HEK293 (cell line): ENCODE data around the gene NYNRIN.

Source experiments
- CTCF ChIA-PET: fragments of 350-600 bp; formaldehyde crosslinking; extraction: SDS; loops from one replicate; lab custom pipeline; 2021; ENCODE audit warnings: antibody characterized with exemption; lab: Yijun Ruan, JAX
- POLR2A ChIA-PET: fragments of 300-600 bp; formaldehyde crosslinking; extraction: SDS; loops from one replicate; lab custom pipeline; 2020; ENCODE audit warnings: antibody characterized with exemption, inconsistent platforms; lab: Yijun Ruan, JAX
- H3K27ac ChIP-seq: fragments of 200-500 bp; sonication (Bioruptor generic); 2 replicates; pipeline ENCODE4 v1.5.1; 2014; ENCODE audit warnings: low read depth, low read length, control low read depth, inconsistent platforms; ENCODE audit errors: extremely low read depth
- H3K36me3 ChIP-seq, 2 experiments: fragments of 200-500 bp in 1 of 2; sonication (Bioruptor generic) in 1 of 2; 1 replicate in 1 of 2; 2 replicates in 1 of 2; pipeline ENCODE4 v1.5.1; 2014 to 2017; ENCODE audit warnings: inconsistent platforms in 2 of 2, low read length in 2 of 2; ENCODE audit not compliant: control insufficient read depth in 2 of 2, insufficient read depth in 1 of 2
- H3K4me1 ChIP-seq: fragments of 200-500 bp; sonication (Bioruptor generic); 2 replicates; pipeline ENCODE4 v1.5.1; 2014; ENCODE audit warnings: mild to moderate bottlenecking, low read length, inconsistent platforms; ENCODE audit not compliant: control insufficient read depth, insufficient read depth
- H3K4me3 ChIP-seq: 2 replicates; pipeline ENCODE4 v1.5.1; 2011; ENCODE audit warnings: low read depth, mild to moderate bottlenecking, control low read depth, low read length, moderate library complexity
- H3K9me3 ChIP-seq: fragments of 200-500 bp; sonication (Bioruptor generic); 2 replicates; pipeline ENCODE4 v1.5.1; 2014; ENCODE audit warnings: low read depth, low read length, inconsistent platforms; ENCODE audit not compliant: control insufficient read depth, insufficient read depth
- GLIS2 ChIP-seq: fragments of 450-650 bp; formaldehyde crosslinking; IDR thresholded peaks from 2 replicates; pipeline ENCODE4 v1.5.1; 2016; ENCODE audit warnings: missing biosample characterization, missing genetic modification characterization
- IKZF3 ChIP-seq: fragments of 450-650 bp; IDR thresholded peaks from 2 replicates; pipeline ENCODE4 v1.5.0; 2018; ENCODE audit warnings: missing biosample characterization, mild to moderate bottlenecking, missing genetic modification characterization, moderate library complexity
- KLF9 ChIP-seq: fragments of 450-650 bp; formaldehyde crosslinking; IDR thresholded peaks from 2 replicates; pipeline ENCODE4 v1.5.1; 2016; ENCODE audit warnings: missing biosample characterization, missing genetic modification characterization, low read depth
- MYNN ChIP-seq: fragments of 450-650 bp; formaldehyde crosslinking; IDR thresholded peaks from 2 replicates; pipeline ENCODE4 v1.5.1; 2016; ENCODE audit warnings: missing biosample characterization, missing genetic modification characterization, borderline replicate concordance
- MZF1 ChIP-seq: fragments of 450-650 bp; formaldehyde crosslinking; IDR thresholded peaks from 2 replicates; pipeline ENCODE4 v1.5.1; 2017; ENCODE audit warnings: missing biosample characterization, missing genetic modification characterization, borderline replicate concordance
- RBAK ChIP-seq: fragments of 450-650 bp; formaldehyde crosslinking; IDR thresholded peaks from 2 replicates; pipeline ENCODE4 v1.5.1; 2016; ENCODE audit warnings: missing biosample characterization, missing genetic modification characterization
- SP2 ChIP-seq: fragments of 450-650 bp; formaldehyde crosslinking; IDR thresholded peaks from 2 replicates; pipeline ENCODE4 v1.5.1; 2016; ENCODE audit warnings: missing biosample characterization, missing genetic modification characterization
- YY2 ChIP-seq: fragments of 450-650 bp; formaldehyde crosslinking; IDR thresholded peaks from 2 replicates; pipeline ENCODE4 v1.5.1; 2016; ENCODE audit warnings: missing biosample characterization, missing genetic modification characterization
- ZBTB21 ChIP-seq: fragments of 450-650 bp; formaldehyde crosslinking; IDR thresholded peaks from 2 replicates; pipeline ENCODE4 v1.5.1; 2017; ENCODE audit warnings: missing biosample characterization, missing genetic modification characterization
- ZBTB48 ChIP-seq: fragments of 450-650 bp; formaldehyde crosslinking; IDR thresholded peaks from 2 replicates; pipeline ENCODE4 v1.5.1; 2016; ENCODE audit warnings: missing biosample characterization, missing genetic modification characterization
- ZBTB8A ChIP-seq: fragments of 450-650 bp; formaldehyde crosslinking; IDR thresholded peaks from 2 replicates; pipeline ENCODE4 v1.5.1; 2016; ENCODE audit warnings: missing biosample characterization, missing genetic modification characterization
- ZNF132 ChIP-seq: fragments of 450-650 bp; formaldehyde crosslinking; IDR thresholded peaks from 2 replicates; pipeline ENCODE4 v1.5.1; 2017; ENCODE audit warnings: missing biosample characterization, missing genetic modification characterization, borderline replicate concordance
- ZNF140 ChIP-seq: fragments of 450-650 bp; formaldehyde crosslinking; IDR thresholded peaks from 2 replicates; pipeline ENCODE4 v1.5.1; 2016; ENCODE audit warnings: missing biosample characterization, missing genetic modification characterization
- ZNF266 ChIP-seq: fragments of 450-650 bp; formaldehyde crosslinking; IDR thresholded peaks from 2 replicates; pipeline ENCODE4 v1.5.1; 2016; ENCODE audit warnings: missing biosample characterization, missing genetic modification characterization, low read depth
- ZNF292 ChIP-seq: fragments of 450-650 bp; formaldehyde crosslinking; IDR thresholded peaks from 2 replicates; pipeline ENCODE4 v1.5.1; 2016; ENCODE audit warnings: low read depth, missing biosample characterization, missing genetic modification characterization, borderline replicate concordance
- ZNF302 ChIP-seq: fragments of 450-650 bp; formaldehyde crosslinking; IDR thresholded peaks from 2 replicates; pipeline ENCODE4 v1.5.1; 2016; ENCODE audit warnings: missing biosample characterization, missing genetic modification characterization, low read depth
- ZNF324 ChIP-seq: fragments of 450-650 bp; formaldehyde crosslinking; IDR thresholded peaks from 2 replicates; pipeline ENCODE4 v1.5.1; 2016; ENCODE audit warnings: missing biosample characterization, missing genetic modification characterization
- ZNF335 ChIP-seq: fragments of 450-650 bp; formaldehyde crosslinking; conservative IDR thresholded peaks from 2 replicates; pipeline ENCODE4 v1.5.1; 2016; ENCODE audit warnings: missing biosample characterization, missing genetic modification characterization
- ZNF341 ChIP-seq: fragments of 450-650 bp; formaldehyde crosslinking; IDR thresholded peaks from 2 replicates; pipeline ENCODE4; 2016; ENCODE audit warnings: low read depth, missing biosample characterization, missing genetic modification characterization
- ZNF433 ChIP-seq: fragments of 450-650 bp; formaldehyde crosslinking; IDR thresholded peaks from 2 replicates; pipeline ENCODE4 v1.5.1; 2016; ENCODE audit warnings: missing biosample characterization, missing genetic modification characterization, low read depth
- ZNF548 ChIP-seq: fragments of 450-650 bp; formaldehyde crosslinking; IDR thresholded peaks from 2 replicates; pipeline ENCODE4 v1.5.1; 2016; ENCODE audit warnings: missing biosample characterization, missing genetic modification characterization
- ZNF600 ChIP-seq: fragments of 450-650 bp; formaldehyde crosslinking; IDR thresholded peaks from 2 replicates; pipeline ENCODE4 v1.5.1; 2016; ENCODE audit warnings: missing biosample characterization, missing genetic modification characterization
- ZNF610 ChIP-seq: fragments of 450-650 bp; formaldehyde crosslinking; IDR thresholded peaks from 2 replicates; pipeline ENCODE4 v1.5.1; 2016; ENCODE audit warnings: missing biosample characterization, missing genetic modification characterization, borderline replicate concordance
- ZNF624 ChIP-seq: fragments of 450-650 bp; formaldehyde crosslinking; IDR thresholded peaks from 2 replicates; pipeline ENCODE4 v1.5.1; 2017; ENCODE audit warnings: missing biosample characterization, missing genetic modification characterization
- ZNF768 ChIP-seq: fragments of 450-650 bp; formaldehyde crosslinking; IDR thresholded peaks from 2 replicates; pipeline ENCODE4 v1.5.1; 2018; ENCODE audit warnings: missing biosample characterization, mild to moderate bottlenecking, missing genetic modification characterization
- ZNF837 ChIP-seq: fragments of 450-650 bp; formaldehyde crosslinking; IDR thresholded peaks from 2 replicates; pipeline ENCODE4 v1.5.1; 2016; ENCODE audit warnings: missing biosample characterization, missing genetic modification characterization
- ZXDB ChIP-seq: fragments of 450-650 bp; formaldehyde crosslinking; IDR thresholded peaks from 2 replicates; pipeline ENCODE4 v1.5.1; 2016; ENCODE audit warnings: missing biosample characterization, missing genetic modification characterization
- TF ChIP-seq, protein P1 (sequence below): fragments of 450-650 bp; formaldehyde crosslinking; IDR thresholded peaks from 2 replicates; pipeline ENCODE4 v1.5.1; 2017; ENCODE audit warnings: missing biosample characterization, missing genetic modification characterization
- TF ChIP-seq, protein P2 (sequence below): fragments of 450-650 bp; formaldehyde crosslinking; IDR thresholded peaks from 2 replicates; pipeline ENCODE4; 2016; ENCODE audit warnings: missing biosample characterization, missing genetic modification characterization
- TF ChIP-seq, protein P3 (sequence below): fragments of 450-650 bp; formaldehyde crosslinking; conservative IDR thresholded peaks from 2 replicates; pipeline ENCODE4 v1.5.1; 2016; ENCODE audit warnings: low read depth, missing biosample characterization, missing genetic modification characterization
- TF ChIP-seq, protein P4 (sequence below): fragments of 450-650 bp; formaldehyde crosslinking; IDR thresholded peaks from 2 replicates; pipeline ENCODE4 v1.5.1; 2017; ENCODE audit warnings: missing biosample characterization, missing genetic modification characterization

The NYNRIN gene

DNA sequence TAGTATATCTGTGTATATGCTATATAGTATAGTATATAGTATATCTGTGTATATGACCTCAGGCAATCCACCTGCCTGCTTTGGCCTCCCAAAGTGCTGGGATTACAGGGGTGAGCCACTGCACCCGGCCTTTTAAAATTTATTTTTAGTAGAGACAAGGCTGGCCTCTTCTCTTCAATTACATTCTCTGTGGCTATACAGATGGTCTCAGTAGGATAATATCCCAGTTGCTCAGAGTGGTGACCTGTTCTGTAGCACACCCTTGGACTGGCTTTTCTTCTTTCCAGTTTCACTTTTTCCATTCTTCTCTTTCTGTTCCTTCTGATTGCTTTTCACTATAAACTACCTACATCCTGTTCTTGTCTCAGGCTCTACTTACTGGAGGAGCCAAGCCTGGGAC is 34.0 kb upstream of the NYNRIN start (continued):
- TF ChIP-seq, protein P1, sequence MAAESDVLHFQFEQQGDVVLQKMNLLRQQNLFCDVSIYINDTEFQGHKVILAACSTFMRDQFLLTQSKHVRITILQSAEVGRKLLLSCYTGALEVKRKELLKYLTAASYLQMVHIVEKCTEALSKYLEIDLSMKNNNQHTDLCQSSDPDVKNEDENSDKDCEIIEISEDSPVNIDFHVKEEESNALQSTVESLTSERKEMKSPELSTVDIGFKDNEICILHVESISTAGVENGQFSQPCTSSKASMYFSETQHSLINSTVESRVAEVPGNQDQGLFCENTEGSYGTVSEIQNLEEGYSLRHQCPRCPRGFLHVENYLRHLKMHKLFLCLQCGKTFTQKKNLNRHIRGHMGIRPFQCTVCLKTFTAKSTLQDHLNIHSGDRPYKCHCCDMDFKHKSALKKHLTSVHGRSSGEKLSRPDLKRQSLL, result no peak
- TF ChIP-seq, protein P2, sequence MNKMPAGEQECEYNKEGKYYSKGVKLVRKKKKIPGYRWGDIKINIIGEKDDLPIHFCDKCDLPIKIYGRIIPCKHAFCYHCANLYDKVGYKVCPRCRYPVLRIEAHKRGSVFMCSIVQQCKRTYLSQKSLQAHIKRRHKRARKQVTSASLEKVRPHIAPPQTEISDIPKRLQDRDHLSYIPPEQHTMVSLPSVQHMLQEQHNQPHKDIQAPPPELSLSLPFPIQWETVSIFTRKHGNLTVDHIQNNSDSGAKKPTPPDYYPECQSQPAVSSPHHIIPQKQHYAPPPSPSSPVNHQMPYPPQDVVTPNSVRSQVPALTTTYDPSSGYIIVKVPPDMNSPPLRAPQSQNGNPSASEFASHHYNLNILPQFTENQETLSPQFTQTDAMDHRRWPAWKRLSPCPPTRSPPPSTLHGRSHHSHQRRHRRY, result no peak
- TF ChIP-seq ZBTB8A (tag by site-specific recombination) (no peak), ZNF266 (tag by site-specific recombination) (no peak), ZNF140 (tag by site-specific recombination) (no peak), GLIS2 (tag by site-specific recombination) (no peak), ZBTB48 (no peak), YY2 (tag by site-specific recombination) (no peak), ZNF341 (no peak), ZNF548 (no peak)

DNA sequence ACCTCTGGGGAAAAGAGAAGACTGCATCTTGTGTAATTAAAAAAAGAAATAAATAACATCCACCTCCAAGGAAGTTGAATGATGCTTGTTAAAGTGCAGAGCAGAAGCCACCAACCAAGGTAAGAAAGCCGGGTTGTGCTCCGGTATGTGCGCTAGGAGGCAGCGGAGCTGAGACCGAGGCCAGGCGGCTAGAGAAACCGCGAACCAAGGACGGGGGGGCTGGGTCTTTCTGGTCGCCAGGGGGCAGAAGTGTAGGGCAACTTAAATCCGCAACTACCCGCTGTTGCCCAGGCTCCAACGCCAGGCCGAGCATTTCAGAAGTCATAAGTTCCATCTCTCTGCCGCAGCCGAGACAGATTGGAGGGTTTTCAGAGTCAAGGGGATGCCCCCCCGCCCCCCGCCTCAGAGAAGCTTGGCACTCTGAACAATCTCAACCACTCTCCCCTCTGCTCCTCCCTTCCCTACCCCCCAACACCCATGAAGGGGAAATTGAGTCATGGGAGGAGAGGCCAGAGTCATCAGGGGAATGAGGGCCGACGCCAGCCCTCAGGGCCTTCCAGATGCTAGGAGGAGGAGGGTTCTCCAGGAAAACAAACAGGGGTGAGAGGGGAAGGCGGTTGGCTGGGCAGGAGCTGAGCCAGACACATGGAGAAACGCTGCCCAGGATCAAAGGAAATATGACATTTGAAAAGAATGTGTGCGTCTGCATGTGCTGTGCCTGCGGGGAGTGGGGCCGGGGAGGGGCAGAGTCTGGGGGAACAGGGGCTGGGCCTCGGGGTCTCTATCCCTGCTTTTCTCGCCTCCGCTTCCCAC is 33.0 kb upstream of the NYNRIN start:
- POLR2A ChIA-PET, result interaction anchor here (0.6 to 2.3 kb wide), 13 partner anchors 9 to 1128 kb away, joined by 3 to 45 read pairs (median 4); partner anchors contain the start of genes CBLN3, KHNYN, NYNRIN and RABGGTA
- Histone ChIP-seq H3K4me1 (peaks cover 12% of the 10 kb centered on the region), H3K9me3 (no peaks in the 10 kb centered on the region), H3K27ac (peak overlapping the region; percentile 97), H3K36me3 (peaks cover 0 to 10% of the 10 kb centered on the region in 2 experiments; a peak in 1 of 3 replicates), H3K4me3 (peak overlapping the region; percentile 39)
- CTCF ChIA-PET, result interaction anchor here (0.6 to 2.3 kb wide), 40 partner anchors 8 to 124 kb away, joined by 3 to 96 read pairs (median 4); partner anchors contain the start of genes CBLN3, KHNYN, RIPK3 and SDR39U1
- TF ChIP-seq IKZF3 (tag by site-specific recombination) (no peak), ZNF610 (tag by site-specific recombination) (0 out of 2 replicates have a peak, but pooled peaks have one; percentile 57), KLF9 (tag by site-specific recombination) (no peak), MYNN (no peak), SP2 (no peak), ZNF302 (tag by site-specific recombination) (no peak), ZNF624 (tag by site-specific recombination) (no peak), RBAK (no peak), ZNF335 (no peak; the same call in 1 of the 2 replicates), ZBTB21 (tag by site-specific recombination) (no peak), ZNF132 (tag by site-specific recombination) (no peak), MZF1 (tag by site-specific recombination) (no peak), ZXDB (tag by site-specific recombination) (0 out of 2 replicates have a peak, but pooled peaks have one; percentile 29), ZNF292 (tag by site-specific recombination) (no peak), ZNF600 (tag by site-specific recombination) (peak; percentile 92), ZBTB8A (tag by site-specific recombination) (peak; percentile 72), ZNF433 (tag by site-specific recombination) (no peak), ZNF837 (tag by site-specific recombination) (no peak), ZNF768 (no peak), ZNF324 (tag by site-specific recombination) (0 out of 2 replicates have a peak, but pooled peaks have one; percentile 59)
- TF ChIP-seq, protein P3, sequence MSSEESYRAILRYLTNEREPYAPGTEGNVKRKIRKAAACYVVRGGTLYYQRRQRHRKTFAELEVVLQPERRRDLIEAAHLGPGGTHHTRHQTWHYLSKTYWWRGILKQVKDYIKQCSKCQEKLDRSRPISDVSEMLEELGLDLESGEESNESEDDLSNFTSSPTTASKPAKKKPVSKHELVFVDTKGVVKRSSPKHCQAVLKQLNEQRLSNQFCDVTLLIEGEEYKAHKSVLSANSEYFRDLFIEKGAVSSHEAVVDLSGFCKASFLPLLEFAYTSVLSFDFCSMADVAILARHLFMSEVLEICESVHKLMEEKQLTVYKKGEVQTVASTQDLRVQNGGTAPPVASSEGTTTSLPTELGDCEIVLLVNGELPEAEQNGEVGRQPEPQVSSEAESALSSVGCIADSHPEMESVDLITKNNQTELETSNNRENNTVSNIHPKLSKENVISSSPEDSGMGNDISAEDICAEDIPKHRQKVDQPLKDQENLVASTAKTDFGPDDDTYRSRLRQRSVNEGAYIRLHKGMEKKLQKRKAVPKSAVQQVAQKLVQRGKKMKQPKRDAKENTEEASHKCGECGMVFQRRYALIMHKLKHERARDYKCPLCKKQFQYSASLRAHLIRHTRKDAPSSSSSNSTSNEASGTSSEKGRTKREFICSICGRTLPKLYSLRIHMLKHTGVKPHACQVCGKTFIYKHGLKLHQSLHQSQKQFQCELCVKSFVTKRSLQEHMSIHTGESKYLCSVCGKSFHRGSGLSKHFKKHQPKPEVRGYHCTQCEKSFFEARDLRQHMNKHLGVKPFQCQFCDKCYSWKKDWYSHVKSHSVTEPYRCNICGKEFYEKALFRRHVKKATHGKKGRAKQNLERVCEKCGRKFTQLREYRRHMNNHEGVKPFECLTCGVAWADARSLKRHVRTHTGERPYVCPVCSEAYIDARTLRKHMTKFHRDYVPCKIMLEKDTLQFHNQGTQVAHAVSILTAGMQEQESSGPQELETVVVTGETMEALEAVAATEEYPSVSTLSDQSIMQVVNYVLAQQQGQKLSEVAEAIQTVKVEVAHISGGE (tag by site-specific recombination), result no peak
- TF ChIP-seq, protein P4, sequence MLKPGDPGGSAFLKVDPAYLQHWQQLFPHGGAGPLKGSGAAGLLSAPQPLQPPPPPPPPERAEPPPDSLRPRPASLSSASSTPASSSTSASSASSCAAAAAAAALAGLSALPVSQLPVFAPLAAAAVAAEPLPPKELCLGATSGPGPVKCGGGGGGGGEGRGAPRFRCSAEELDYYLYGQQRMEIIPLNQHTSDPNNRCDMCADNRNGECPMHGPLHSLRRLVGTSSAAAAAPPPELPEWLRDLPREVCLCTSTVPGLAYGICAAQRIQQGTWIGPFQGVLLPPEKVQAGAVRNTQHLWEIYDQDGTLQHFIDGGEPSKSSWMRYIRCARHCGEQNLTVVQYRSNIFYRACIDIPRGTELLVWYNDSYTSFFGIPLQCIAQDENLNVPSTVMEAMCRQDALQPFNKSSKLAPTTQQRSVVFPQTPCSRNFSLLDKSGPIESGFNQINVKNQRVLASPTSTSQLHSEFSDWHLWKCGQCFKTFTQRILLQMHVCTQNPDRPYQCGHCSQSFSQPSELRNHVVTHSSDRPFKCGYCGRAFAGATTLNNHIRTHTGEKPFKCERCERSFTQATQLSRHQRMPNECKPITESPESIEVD, result no peak
